ENCODE data around the gene EHD4.

The EHD4 gene

GRCh38 chr15:41994772-41995475 lies 22.6 kb upstream of the EHD4 start:
- no peak for DNase-seq

GRCh38 chr15:41994171-41994650 lies 21.9 kb upstream of the EHD4 start:
- no peak for DNase-seq

- no peak for DNase-seq
These were observed 21.3 kb upstream of the EHD4 start for GRCh38 chr15:41993472-41994170.

- no peak for DNase-seq
These were observed 20.4 kb upstream of the EHD4 start for GRCh38 chr15:41992803-41993190.

GRCh38 chr15:41992151-41992802 lies 19.9 kb upstream of the EHD4 start:
- DNase-seq: no peak

GRCh38 chr15:41990691-41991090 lies 18.3 kb upstream of the EHD4 start:
- no peak for DNase-seq

GRCh38 chr15:41990243-41990605 lies 17.9 kb upstream of the EHD4 start:
- no peak for DNase-seq

- DNase-seq: peak; percentile 75
These were observed 17.4 kb upstream of the EHD4 start for GRCh38 chr15:41989573-41990242.

- no peak for DNase-seq
These were observed 16.7 kb upstream of the EHD4 start for GRCh38 chr15:41988896-41989572.

GRCh38 chr15:41987925-41988275 lies 15.5 kb upstream of the EHD4 start:
- DNase-seq: no peak

GRCh38 chr15:41987246-41987924 lies 15.0 kb upstream of the EHD4 start:
- DNase-seq: no peak

- DNase-seq: no peak
These were observed 13.1 kb upstream of the EHD4 start for GRCh38 chr15:41985236-41986160.

GRCh38 chr15:41984622-41985021 lies 12.3 kb upstream of the EHD4 start:
- DNase-seq: no peak

- no peak for DNase-seq
These were observed 11.5 kb upstream of the EHD4 start for GRCh38 chr15:41983621-41984571.

GRCh38 chr15:41983221-41983620 lies 10.9 kb upstream of the EHD4 start:
- DNase-seq: no peak

GRCh38 chr15:41982133-41982930 lies 10.0 kb upstream of the EHD4 start:
- DNase-seq: no peak

GRCh38 chr15:41981371-41982132 lies 9.2 kb upstream of the EHD4 start:
- no peak for DNase-seq

GRCh38 chr15:41980654-41981323 lies 8.4 kb upstream of the EHD4 start:
- no peak for DNase-seq
